Measurements from ENCODE around the gene BAMBI. TPM values are rescaled to one million over a fixed set of nuclear protein-coding genes. Genes with fewer than 3 reads are reported as not detected.
"Not testable (repeated sequence)": the region's sequence is repeated elsewhere in the genome, so short reads cannot be mapped to it uniquely, and the experiment has no call there.

BAMBI gene
- total and polyA plus RNA-seq, 7 donors: 0.44 to 2.9 (median 0.99) TPM

GRCh38 chr10:28652106-28652505 lies 25.2 kb upstream of the BAMBI start:
- Histone ChIP-seq H3K36me3 (ENCODE audit: insufficient read depth in 1 of 2, low read depth in 1 of 2) (no peaks in the 10 kb centered on the region), H3K27ac (no peak overlapping the region), H3K4me1 (no peaks in the 10 kb centered on the region), H3K4me3 (no peak overlapping the region), H3K27me3 (ENCODE audit: insufficient read depth in 3 of 3, low read length in 2 of 3) (no peaks in the 10 kb centered on the region), H3K9me3 (no peaks in the 10 kb centered on the region)
- intact Hi-C loops (cut with DNase I): no loop called here
- TF ChIP-seq, protein P1, sequence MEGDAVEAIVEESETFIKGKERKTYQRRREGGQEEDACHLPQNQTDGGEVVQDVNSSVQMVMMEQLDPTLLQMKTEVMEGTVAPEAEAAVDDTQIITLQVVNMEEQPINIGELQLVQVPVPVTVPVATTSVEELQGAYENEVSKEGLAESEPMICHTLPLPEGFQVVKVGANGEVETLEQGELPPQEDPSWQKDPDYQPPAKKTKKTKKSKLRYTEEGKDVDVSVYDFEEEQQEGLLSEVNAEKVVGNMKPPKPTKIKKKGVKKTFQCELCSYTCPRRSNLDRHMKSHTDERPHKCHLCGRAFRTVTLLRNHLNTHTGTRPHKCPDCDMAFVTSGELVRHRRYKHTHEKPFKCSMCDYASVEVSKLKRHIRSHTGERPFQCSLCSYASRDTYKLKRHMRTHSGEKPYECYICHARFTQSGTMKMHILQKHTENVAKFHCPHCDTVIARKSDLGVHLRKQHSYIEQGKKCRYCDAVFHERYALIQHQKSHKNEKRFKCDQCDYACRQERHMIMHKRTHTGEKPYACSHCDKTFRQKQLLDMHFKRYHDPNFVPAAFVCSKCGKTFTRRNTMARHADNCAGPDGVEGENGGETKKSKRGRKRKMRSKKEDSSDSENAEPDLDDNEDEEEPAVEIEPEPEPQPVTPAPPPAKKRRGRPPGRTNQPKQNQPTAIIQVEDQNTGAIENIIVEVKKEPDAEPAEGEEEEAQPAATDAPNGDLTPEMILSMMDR (IDR thresholded peaks at IDR 0.05): no peak
- 46 to 98% (median 91%) methylated on average over 2 of the region's 2 CpGs for WGBS, 3 donors
- ATAC-seq: no peak
- DNase-seq: no peak

DNA sequence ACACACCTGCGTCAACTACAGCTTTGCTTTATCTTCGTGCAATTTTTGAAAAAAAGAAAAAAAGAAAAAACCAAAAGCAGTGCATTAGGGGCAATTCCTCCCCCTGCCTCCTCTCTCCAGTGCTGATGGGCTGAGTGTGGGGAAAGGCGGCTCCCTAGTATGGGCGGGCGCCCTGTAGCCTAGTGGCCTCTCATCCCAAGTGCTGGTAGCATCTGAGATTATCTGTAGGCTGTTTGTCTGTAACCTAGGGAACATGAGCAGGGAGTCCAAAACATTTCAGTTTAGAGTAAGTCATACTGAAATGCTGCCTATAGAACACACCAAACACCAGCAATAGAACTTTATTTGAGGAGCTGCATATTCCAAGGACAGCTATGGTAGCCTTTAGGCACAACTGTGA lies 24.6 kb upstream of the BAMBI start:
- WGBS, 3 donors: 94 to 97% (median 95%) methylated on average over 5 of the region's 5 CpGs

GRCh38 chr10:28658824-28659223 lies 18.5 kb upstream of the BAMBI start:
- not testable (repeated sequence) for H3K27ac ChIP-seq

More for the DNA sequence above, 24.6 kb upstream of the BAMBI start:
- ATAC-seq: no peak
- Histone ChIP-seq H3K36me3 (ENCODE audit: insufficient read depth in 1 of 2, low read depth in 1 of 2) (no peaks in the 10 kb centered on the region), H3K9me3 (no peaks in the 10 kb centered on the region), H3K4me1 (no peaks in the 10 kb centered on the region), H3K4me3 (no peak overlapping the region), H3K27me3 (ENCODE audit: insufficient read depth in 3 of 3, low read length in 2 of 3) (no peaks in the 10 kb centered on the region), H3K27ac (no peak overlapping the region)
- intact Hi-C loops (cut with DNase I): no loop called here
- TF ChIP-seq, protein P1 (IDR thresholded peaks at IDR 0.05): no peak
- DNase-seq: no peak

GRCh38 chr10:28661035-28661434 lies 16.3 kb upstream of the BAMBI start:
- no peak overlapping the region for H3K27ac ChIP-seq
- H3K4me3 ChIP-seq: no peak overlapping the region
- H3K9me3 ChIP-seq: no peaks in the 10 kb centered on the region
- intact Hi-C loops (cut with DNase I): loop anchor here (5.0 kb wide), 2 partner anchors 471 to 641 kb away; no protein-coding TSS in a partner anchor
- DNase-seq: peak in 1 of 2 donors; percentile 24
- H3K36me3 ChIP-seq (ENCODE audit: insufficient read depth in 1 of 2, low read depth in 1 of 2): no peaks in the 10 kb centered on the region
- ATAC-seq: no peak
- TF ChIP-seq, protein P1 (IDR thresholded peaks at IDR 0.05): no peak
- peaks cover 0 to under 1% (median 0%) of the 10 kb centered on the region in 3 donors for H3K27me3 ChIP-seq (ENCODE audit: insufficient read depth in 3 of 3, low read length in 2 of 3)
- peaks cover 4% of the 10 kb centered on the region for H3K4me1 ChIP-seq
- 48 to 60% (median 57%) methylated on average over 3 of the region's 3 CpGs for WGBS, 3 donors

More at GRCh38 chr10:28658824-28659223, 18.5 kb upstream of the BAMBI start:
- ATAC-seq; intact Hi-C loops (cut with DNase I); H3K27me3 ChIP-seq (ENCODE audit: insufficient read depth in 3 of 3, low read length in 2 of 3); DNase-seq; H3K9me3 ChIP-seq; H3K36me3 ChIP-seq (ENCODE audit: insufficient read depth in 1 of 2, low read depth in 1 of 2); H3K4me1 ChIP-seq; H3K4me3 ChIP-seq: not testable (repeated sequence)
- 83 to 85% (median 84%) methylated on average over 7 of the region's 7 CpGs for WGBS, 3 donors

DNA sequence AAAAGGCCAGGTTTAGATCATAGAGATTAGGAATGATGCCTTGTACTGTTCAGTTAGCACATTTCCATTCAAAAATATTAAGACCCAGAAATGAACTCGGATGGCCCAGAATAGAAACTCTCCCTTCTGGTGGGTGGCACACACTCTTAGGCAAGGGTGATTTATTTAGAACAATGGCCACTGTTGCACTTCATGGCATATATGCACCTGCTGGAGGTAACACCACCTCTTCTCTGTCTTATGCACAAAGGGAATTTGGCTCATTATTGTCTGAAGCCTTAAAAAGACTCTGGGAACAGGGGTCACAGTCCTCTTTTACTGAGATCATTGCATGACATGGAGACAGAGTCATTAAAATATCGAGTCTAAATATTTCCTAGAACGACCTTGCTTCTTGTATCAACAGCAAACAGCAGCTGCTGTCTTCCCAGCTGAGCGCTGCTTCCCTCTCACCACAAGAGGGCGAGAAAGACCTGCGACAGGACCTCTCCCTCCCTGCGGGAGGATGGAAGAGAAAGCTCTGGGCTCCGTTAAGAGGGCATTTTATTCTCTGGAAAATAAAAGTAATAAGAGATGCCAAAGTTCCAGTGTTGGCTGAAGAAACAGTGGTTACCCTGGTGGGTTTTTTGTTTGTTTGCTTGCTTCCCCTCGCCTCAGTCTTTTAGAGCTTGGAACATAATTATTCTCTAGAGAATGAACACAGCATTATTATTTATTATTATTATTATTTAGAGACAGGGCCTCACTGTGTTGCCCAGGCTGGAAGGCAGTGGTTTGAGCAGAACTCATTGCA lies 13.5 kb upstream of the BAMBI start:
- no peak overlapping the region for H3K4me3 ChIP-seq
- H3K4me1 ChIP-seq: peaks cover 9% of the 10 kb centered on the region
- ATAC-seq (peak; percentile 91 to 94 (median 92)), DNase-seq (peak; percentile 71 to 85)
- peaks cover 2 to 22% (median 3%) of the 10 kb centered on the region in 3 donors for H3K27me3 ChIP-seq (ENCODE audit: insufficient read depth in 3 of 3, low read length in 2 of 3)
- WGBS, 3 donors: 4 to 7% (median 6%) methylated on average over 9 of the region's 9 CpGs
- no peaks in the 10 kb centered on the region for H3K9me3 ChIP-seq
- H3K27ac ChIP-seq: no peak overlapping the region
- TF ChIP-seq, protein P1 (IDR thresholded peaks at IDR 0.05): peak; percentile 99
- intact Hi-C loops (cut with DNase I): loop anchor here (1.0 to 5.0 kb wide), 5 partner anchors 327 to 641 kb away; no protein-coding TSS in a partner anchor
- no peaks in the 10 kb centered on the region for H3K36me3 ChIP-seq (ENCODE audit: insufficient read depth in 1 of 2, low read depth in 1 of 2)
